HepG2 (cell line): ENCODE data around the gene DNAJC28. TPM values are rescaled to one million over a fixed set of nuclear protein-coding genes. Genes with fewer than 3 reads are reported as not detected.

Source experiments
- ATAC-seq: fragments of 200-7000 bp; cut with Tn5 transposase; 3 replicates; pipeline ENCODE4 v1.9.1; 2020; ENCODE audit warnings: mild to moderate bottlenecking, moderate library complexity
- Bru-seq: library from RNA; stranded (reverse); fragments of 400-500 nt; gene quantifications from one replicate; lab custom pipeline; 2021; lab: Mats Ljungman, UMichigan
- BruChase-seq, 2 experiments: library from RNA; stranded (reverse); fragments of 400-500 nt; gene quantifications; one replicate each; lab custom pipeline; 2021; lab: Mats Ljungman, UMichigan
- BruUV-seq: library from RNA; stranded (reverse); fragments of 400-500 nt; replicated peaks from 2 replicates; lab custom pipeline; 2021; lab: Mats Ljungman, UMichigan
- CTCF ChIA-PET: fragments of 300-600 bp; formaldehyde crosslinking; extraction: SDS; loops from one replicate; lab custom pipeline; 2021; ENCODE audit warnings: low total read pairs, inconsistent platforms, low intra/inter-chr PET ratio; lab: Yijun Ruan, JAX
- POLR2A ChIA-PET: fragments of 350-600 bp; sonication (Branson Sonifier 250); formaldehyde crosslinking; loops from one replicate; lab custom pipeline; 2020; ENCODE audit warnings: antibody characterized with exemption, inconsistent platforms; lab: Yijun Ruan, JAX
- DNase-seq: peaks from one replicate; pipeline ENCODE4 v3.0.0-alpha.2; 2015; ENCODE audit warnings: low spot score
- FAIRE-seq: peaks from 3 replicates; lab custom pipeline; 2011; peaks lifted over from hg19 to GRCh38; lab: Jason Lieb, UNC
- H2AFZ ChIP-seq: one replicate; pipeline ENCODE4 v1.6.1; 2011; ENCODE audit warnings: low read length, inconsistent platforms
- H3K27ac ChIP-seq: fragments of 300-600 bp; 3 replicates; pipeline ENCODE4 v1.8.0; 2011; ENCODE audit warnings: mixed run types, mild to moderate bottlenecking, mixed read lengths, low read length, inconsistent platforms; ENCODE audit not compliant: insufficient read depth; ENCODE audit errors: extremely low read length
- H3K27me3 ChIP-seq, 2 experiments: fragments of 200-600 bp in 1 of 2; 2 replicates in 1 of 2; 3 replicates in 1 of 2; pipeline versions ENCODE4 v1.6.0 to v1.8.0; 2011; ENCODE audit warnings: low read length in 2 of 2, mild to moderate bottlenecking in 2 of 2, moderate library complexity in 2 of 2, inconsistent platforms in 1 of 2; ENCODE audit not compliant: insufficient read depth in 2 of 2, control insufficient read depth in 1 of 2
- H3K36me3 ChIP-seq, 2 experiments: fragments of 200-600 bp in 1 of 2; replicated peaks in 1 of 2; 2 replicates in 1 of 2; 3 replicates in 1 of 2; pipeline versions ENCODE4 v1.5.1 to v1.8.0; 2011; ENCODE audit warnings: low read length in 2 of 2, inconsistent platforms in 1 of 2; ENCODE audit not compliant: insufficient read depth in 2 of 2, control insufficient read depth in 1 of 2
- H3K4me1 ChIP-seq: 2 replicates; pipeline ENCODE4 v1.5.1; 2012; ENCODE audit warnings: low read length, inconsistent platforms; ENCODE audit not compliant: insufficient read depth
- H3K4me2 ChIP-seq: 2 replicates; pipeline ENCODE4 v1.6.0; 2011; ENCODE audit warnings: low read depth, low read length, inconsistent platforms
- H3K4me3 ChIP-seq, 3 experiments: fragments of 200-600 bp in 1 of 3; sonication (generic), shearing (Covaris generic) in 1 of 3; replicated peaks in 1 of 3; 2 replicates each; pipeline ENCODE4 v1.5.1; 2011 to 2016; ENCODE audit warnings: low read length in 3 of 3, inconsistent platforms in 2 of 3, low read depth in 2 of 3, mild to moderate bottlenecking in 2 of 3, control low read depth in 1 of 3, mixed read lengths in 1 of 3; ENCODE audit not compliant: insufficient read depth in 1 of 3
- H3K79me2 ChIP-seq: one replicate; pipeline ENCODE4 v1.6.1; 2011; ENCODE audit warnings: low read length, inconsistent platforms; ENCODE audit not compliant: insufficient read depth
- H3K9ac ChIP-seq: 2 replicates; pipeline ENCODE4 v1.6.0; 2011; ENCODE audit warnings: mild to moderate bottlenecking, low read depth, low read length, inconsistent platforms; ENCODE audit not compliant: insufficient read depth
- H3K9me3 ChIP-seq: 2 replicates; pipeline ENCODE4 v1.5.1; 2012; ENCODE audit warnings: mild to moderate bottlenecking, low read length
- H4K20me1 ChIP-seq: 2 replicates; pipeline ENCODE4 v1.6.0; 2011; ENCODE audit warnings: inconsistent platforms, mild to moderate bottlenecking, low read length, moderate library complexity; ENCODE audit not compliant: insufficient read depth
- E2F2 ChIP-seq: sonication (generic); formaldehyde crosslinking; IDR thresholded peaks from 2 replicates; pipeline ENCODE4 v1.4.0; 2020; ENCODE audit warnings: missing genetic modification reagents, borderline replicate concordance
- GATAD2A ChIP-seq: IDR thresholded peaks from 2 replicates; pipeline ENCODE4 v1.6.1; 2016
- GZF1 ChIP-seq: sonication (generic); formaldehyde crosslinking; IDR thresholded peaks from 2 replicates; pipeline ENCODE4 v1.5.1; 2020; ENCODE audit warnings: mild to moderate bottlenecking, missing genetic modification reagents
- HDAC2 ChIP-seq: sonication (generic); formaldehyde crosslinking; IDR thresholded peaks from 2 replicates; pipeline ENCODE4 v1.4.0; 2020; ENCODE audit warnings: missing genetic modification reagents
- KDM5A ChIP-seq: fragments of 200-600 bp; sonication (generic); IDR thresholded peaks from 2 replicates; pipeline ENCODE4 v1.7.0; 2018; ENCODE audit warnings: antibody characterized with exemption, mild to moderate bottlenecking, low read length, borderline replicate concordance
- MXI1 ChIP-seq: IDR thresholded peaks from 3 replicates; pipeline ENCODE4 v1.6.1; 2012; ENCODE audit warnings: low read depth, low read length, inconsistent platforms, borderline replicate concordance
- NONO ChIP-seq, 2 experiments: fragments of 450-650 bp in 1 of 2; sonication (generic) in 1 of 2; formaldehyde crosslinking in 1 of 2; IDR thresholded peaks in 1 of 2; conservative IDR thresholded peaks in 1 of 2; 2 replicates each; pipeline versions ENCODE4 v1.6.1 to v1.8.0; 2017 to 2022; ENCODE audit warnings: mild to moderate bottlenecking in 1 of 2, missing genetic modification reagents in 1 of 2, moderate library complexity in 1 of 2
- SP1 ChIP-seq, 2 experiments: fragments of 450-650 bp in 1 of 2; sonication (generic) in 1 of 2; formaldehyde crosslinking in 1 of 2; IDR thresholded peaks; 2 replicates each; pipeline versions ENCODE4 v1.4.0 to v1.6.1; 2016 to 2020; ENCODE audit warnings: missing genetic modification reagents in 1 of 2
- TSC22D2 ChIP-seq: sonication (generic); formaldehyde crosslinking; IDR thresholded peaks from 2 replicates; pipeline ENCODE4 v1.5.1; 2020; ENCODE audit warnings: missing genetic modification reagents, mild to moderate bottlenecking, borderline replicate concordance
- ZKSCAN5 ChIP-seq: sonication (generic); formaldehyde crosslinking; IDR thresholded peaks from 2 replicates; pipeline ENCODE4 v1.5.1; 2020; ENCODE audit warnings: mild to moderate bottlenecking, missing genetic modification reagents
- ZMAT3 ChIP-seq: sonication (generic); formaldehyde crosslinking; conservative IDR thresholded peaks from 2 replicates; pipeline ENCODE4 v1.7.0; 2021; ENCODE audit warnings: missing genetic modification reagents
- ZNF143 ChIP-seq: sonication (generic); formaldehyde crosslinking; IDR thresholded peaks from 2 replicates; pipeline ENCODE4 v1.4.0; 2020; ENCODE audit warnings: missing genetic modification reagents
- ZNF329 ChIP-seq: sonication (generic); formaldehyde crosslinking; IDR thresholded peaks from 2 replicates; pipeline ENCODE4 v1.9.0; 2021; ENCODE audit warnings: low read depth, mild to moderate bottlenecking, missing genetic modification reagents
- ZNF558 ChIP-seq: sonication (generic); formaldehyde crosslinking; IDR thresholded peaks from 2 replicates; pipeline ENCODE4 v1.9.0; 2022; ENCODE audit warnings: mild to moderate bottlenecking, missing genetic modification reagents, borderline replicate concordance
- ZNF720 ChIP-seq: sonication (generic); formaldehyde crosslinking; IDR thresholded peaks from 2 replicates; pipeline ENCODE4 v1.4.0; 2020; ENCODE audit warnings: missing genetic modification reagents
- ZNF772 ChIP-seq: sonication (generic); formaldehyde crosslinking; IDR thresholded peaks from 2 replicates; pipeline ENCODE4 v1.5.0; 2020; ENCODE audit warnings: mild to moderate bottlenecking, missing genetic modification reagents
- ZNF839 ChIP-seq: sonication (generic); formaldehyde crosslinking; IDR thresholded peaks from 2 replicates; pipeline ENCODE4 v1.4.0; 2020; ENCODE audit warnings: missing genetic modification reagents, mild to moderate bottlenecking, borderline replicate concordance
- WGBS: methylation state at CpG from one replicate; pipeline ENCODE4 v1.1.6; 2017; ENCODE audit warnings: low lambda C conversion rate; 5-methylcytosine and 5-hydroxymethylcytosine counted together
- in situ Hi-C: cut with HindIII; loops from 2 replicates; pipeline ENCODE4 v1.10.0; 2017; ENCODE audit warnings: low pct_unique_long_range_greater_than_20kb; ENCODE audit not compliant: extremely low pct_ligation_motif_present
- intact Hi-C: fragments of 100-400 bp; cut with micrococcal nuclease; formaldehyde crosslinking; loops from one replicate; pipeline ENCODE4 v1.10.0; 2022; ENCODE audit not compliant: unreplicated experiment
- long read RNA-seq, 2 experiments: library from RNA in 1 of 2; library from polyadenylated mRNA in 1 of 2; stranded (forward) in 1 of 2; unstranded in 1 of 2; transcript quantifications; one replicate each; pipeline ENCODE4 v2.0.0, GENCODE V29; 2019 to 2022
- polyA minus RNA-seq, 3 experiments: library from RNA; depleted of rRNA, polyadenylated mRNA; stranded (reverse); fragments of >200 nt; gene quantifications; 2 replicates each; pipeline ENCODE4 v1.2.3, GENCODE V29; 2011; ENCODE audit warnings: low replicate concordance in 1 of 3
- polyA plus RNA-seq, 8 experiments: library from polyadenylated mRNA; depleted of rRNA in 3 of 8; stranded (reverse) in 7 of 8; unstranded in 1 of 8; fragments of >200 nt; fragmentation: Illumina TruSeq in 4 of 8; extraction: Trizol in 4 of 8; gene quantifications; 2 replicates each; pipeline versions ENCODE4 v1.2.1 to v1.2.3, GENCODE V29; 2011 to 2016; ENCODE audit warnings: low read depth in 4 of 8, missing spikeins in 1 of 8, mixed read lengths in 1 of 8; ENCODE audit not compliant: insufficient read depth in 1 of 8
- total RNA-seq, 5 experiments: library from RNA; depleted of rRNA; stranded (reverse); fragments of >200 nt; fragmentation: Illumina TruSeq; extraction: Trizol; gene quantifications; 2 replicates each; pipeline ENCODE4 v1.2.3, GENCODE V29; 2016; ENCODE audit warnings: low read depth in 1 of 5

The DNAJC28 gene
- total RNA-seq (2016; rRNA removed; fragmentation: Illumina TruSeq; extraction: Trizol) (2.5 and 3.3 TPM in 2 replicates), polyA plus RNA-seq (2011; rRNA removed) (1.1 and 1.5 TPM in 2 replicates), polyA minus RNA-seq (2011; rRNA and poly(A)+ RNA removed; ENCODE audit: low replicate concordance) (0.10 and 0.16 TPM in 2 replicates), Bru-seq, nascent RNA (percentile 49 among the genes with signal in this experiment), BruChase-seq, experiment 1, labeled RNA remaining after a 6-hour chase (percentile 43 among the genes with signal in this experiment), BruChase-seq, experiment 2, labeled RNA remaining after a 2-hour chase (percentile 50 among the genes with signal in this experiment)
- 0.35 and 0.71 TPM in 2 replicates for total RNA-seq (2016; cell fraction: cytosol; rRNA removed; fragmentation: Illumina TruSeq; extraction: Trizol; ENCODE audit: low read depth)
- total RNA-seq (2016; cell fraction: insoluble cytoplasmic fraction; rRNA removed; fragmentation: Illumina TruSeq; extraction: Trizol): 2.5 and 2.7 TPM in 2 replicates
- total RNA-seq (2016; cell fraction: membrane; rRNA removed; fragmentation: Illumina TruSeq; extraction: Trizol): 1.2 and 1.7 TPM in 2 replicates
- total RNA-seq (2016; cell fraction: nucleus; rRNA removed; fragmentation: Illumina TruSeq; extraction: Trizol): 1.7 and 3.3 TPM in 2 replicates
- 0.54 and 1.0 TPM in 2 replicates for polyA plus RNA-seq (2011; cell fraction: cytosol; rRNA removed)
- 0.63 and 1.3 TPM in 2 replicates for polyA plus RNA-seq (2011; cell fraction: nucleus; rRNA removed)
- polyA plus RNA-seq (2012): 1.1 and 1.2 TPM in 2 replicates
- 0.41 and 0.62 TPM in 2 replicates for polyA plus RNA-seq (2016; cell fraction: cytosol; fragmentation: Illumina TruSeq; extraction: Trizol; ENCODE audit: low read depth)
- polyA plus RNA-seq (2016; cell fraction: insoluble cytoplasmic fraction; fragmentation: Illumina TruSeq; extraction: Trizol; ENCODE audit: low read depth): 2.8 and 2.9 TPM in 2 replicates
- 0.46 and 0.74 TPM in 2 replicates for polyA plus RNA-seq (2016; cell fraction: membrane; fragmentation: Illumina TruSeq; extraction: Trizol; ENCODE audit: low read depth)
- polyA plus RNA-seq (2016; cell fraction: nucleus; fragmentation: Illumina TruSeq; extraction: Trizol; ENCODE audit: insufficient read depth, low read depth): 3.3 and 3.5 TPM in 2 replicates
- polyA minus RNA-seq (2011; cell fraction: cytosol; rRNA and poly(A)+ RNA removed): 0.40 and 0.70 TPM in 2 replicates
- 1.8 and 3.1 TPM in 2 replicates for polyA minus RNA-seq (2011; cell fraction: nucleus; rRNA and poly(A)+ RNA removed)
- long read RNA-seq, experiment 1: 0 reads
- long read RNA-seq, experiment 2, partial matches to known transcripts: 0 of 2 reads
- long read RNA-seq, experiment 2, other reads (novel, unspliced or antisense): 2 of 2 reads

GRCh38 chr21:33491373-33492102 lies at the start of gene DNAJC28:
TSS of gene DNAJC28 (minus strand) at chr21:33491716. CDS start at chr21:33489393, 2,323 bp downstream.
- Histone ChIP-seq H3K4me3 (peak within 1 kb of the TSS; percentile 78 to 89 (median 81)), H3K27me3 (no peaks in the 10 kb centered on the region; a peak in 1 of 5 replicates), H3K79me2 (no peaks in the 10 kb centered on the region), H3K4me1 (peaks cover 26% of the 10 kb centered on the region), H4K20me1 (no peaks in the 10 kb centered on the region), H3K9me3 (no peaks in the 10 kb centered on the region), H2AFZ (peak within 1 kb of the TSS; percentile 94), H3K9ac (peak within 1 kb of the TSS; percentile 64), H3K27ac (peak within 1 kb of the TSS; percentile 56), H3K4me2 (peak within 1 kb of the TSS; percentile 84), H3K36me3 (no peaks in the 10 kb centered on the region)
- in situ Hi-C loops (no loop called here), intact Hi-C loops (no loop called here)
- POLR2A ChIA-PET: interaction anchor here (0.7 to 5.1 kb wide), 9 partner anchors 10 to 98 kb away, joined by 3 to 96 read pairs (median 4); partner anchors contain the start of genes DONSON, GART, SON and TMEM50B
- CTCF ChIA-PET: no interaction called here
- peak; percentile 84 for FAIRE-seq
- no TSS peak for BruUV-seq
- under 1% methylated on average over 24 of the region's 52 CpGs for WGBS
- peak; percentile 87 for DNase-seq
- peak; percentile 96 for ATAC-seq
- peak; percentile 81 for TF ChIP-seq ZNF772 (CRISPR knock-in tag)
- no peak for TF ChIP-seq E2F2 (CRISPR knock-in tag)
- peak; percentile 79; the same call in 1 of the 2 replicates for TF ChIP-seq ZMAT3 (CRISPR knock-in tag)
- no peak; the same call in 1 of the 2 replicates for TF ChIP-seq HDAC2 (CRISPR knock-in tag)
- TF ChIP-seq NONO (IDR thresholded peaks at IDR 0.05): no peak
- peak; percentile 78 for TF ChIP-seq NONO (CRISPR knock-in tag; conservative IDR thresholded peaks at IDR 0.05)
- peak; percentile 51; the same call in 1 of the 3 replicates for TF ChIP-seq MXI1
- no peak for TF ChIP-seq ZKSCAN5
- 0 out of 2 replicates have a peak, but pooled peaks have one; percentile 53 for TF ChIP-seq ZNF839 (CRISPR knock-in tag)
- TF ChIP-seq KDM5A: peak; percentile 74; the same call in 1 of the 2 replicates
- TF ChIP-seq ZNF143: peak; percentile 94
- no peak for TF ChIP-seq ZNF329 (CRISPR knock-in tag)
- TF ChIP-seq GZF1: no peak
- TF ChIP-seq ZNF720 (CRISPR knock-in tag): no peak
- no peak for TF ChIP-seq SP1 (IDR thresholded peaks at IDR 0.05)
- peak; percentile 72 for TF ChIP-seq SP1 (CRISPR knock-in tag; IDR thresholded peaks at IDR 0.05)
- 0 out of 2 replicates have a peak, but pooled peaks have one; percentile 22 for TF ChIP-seq GATAD2A (CRISPR knock-in tag)
- 0 out of 2 replicates have a peak, but pooled peaks have one; percentile 13 for TF ChIP-seq TSC22D2 (CRISPR knock-in tag)
- no peak for TF ChIP-seq ZNF558 (CRISPR knock-in tag)
